ENCODE data around the gene MSMP. TPM values are rescaled to one million over a fixed set of nuclear protein-coding genes. Genes with fewer than 3 reads are reported as not detected.

Gene MSMP
- total and polyA plus RNA-seq, 2 experiments from 2014 or later: 0.81 TPM; not detected in 1

- TF ChIP-seq, protein P1, sequence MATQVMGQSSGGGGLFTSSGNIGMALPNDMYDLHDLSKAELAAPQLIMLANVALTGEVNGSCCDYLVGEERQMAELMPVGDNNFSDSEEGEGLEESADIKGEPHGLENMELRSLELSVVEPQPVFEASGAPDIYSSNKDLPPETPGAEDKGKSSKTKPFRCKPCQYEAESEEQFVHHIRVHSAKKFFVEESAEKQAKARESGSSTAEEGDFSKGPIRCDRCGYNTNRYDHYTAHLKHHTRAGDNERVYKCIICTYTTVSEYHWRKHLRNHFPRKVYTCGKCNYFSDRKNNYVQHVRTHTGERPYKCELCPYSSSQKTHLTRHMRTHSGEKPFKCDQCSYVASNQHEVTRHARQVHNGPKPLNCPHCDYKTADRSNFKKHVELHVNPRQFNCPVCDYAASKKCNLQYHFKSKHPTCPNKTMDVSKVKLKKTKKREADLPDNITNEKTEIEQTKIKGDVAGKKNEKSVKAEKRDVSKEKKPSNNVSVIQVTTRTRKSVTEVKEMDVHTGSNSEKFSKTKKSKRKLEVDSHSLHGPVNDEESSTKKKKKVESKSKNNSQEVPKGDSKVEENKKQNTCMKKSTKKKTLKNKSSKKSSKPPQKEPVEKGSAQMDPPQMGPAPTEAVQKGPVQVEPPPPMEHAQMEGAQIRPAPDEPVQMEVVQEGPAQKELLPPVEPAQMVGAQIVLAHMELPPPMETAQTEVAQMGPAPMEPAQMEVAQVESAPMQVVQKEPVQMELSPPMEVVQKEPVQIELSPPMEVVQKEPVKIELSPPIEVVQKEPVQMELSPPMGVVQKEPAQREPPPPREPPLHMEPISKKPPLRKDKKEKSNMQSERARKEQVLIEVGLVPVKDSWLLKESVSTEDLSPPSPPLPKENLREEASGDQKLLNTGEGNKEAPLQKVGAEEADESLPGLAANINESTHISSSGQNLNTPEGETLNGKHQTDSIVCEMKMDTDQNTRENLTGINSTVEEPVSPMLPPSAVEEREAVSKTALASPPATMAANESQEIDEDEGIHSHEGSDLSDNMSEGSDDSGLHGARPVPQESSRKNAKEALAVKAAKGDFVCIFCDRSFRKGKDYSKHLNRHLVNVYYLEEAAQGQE (IDR thresholded peaks at IDR 0.05; ENCODE audit: unreplicated experiment): no peak
- TF ChIP-seq EZH2 (IDR thresholded peaks at IDR 0.05; ENCODE audit: low read depth, unreplicated experiment) (no peak), NANOG (IDR thresholded peaks at IDR 0.05; ENCODE audit: borderline replicate concordance) (no peak)
Observed at GRCh38 chr9:35740243-35740642, 13.8 kb downstream of the MSMP start (continued).

DNA sequence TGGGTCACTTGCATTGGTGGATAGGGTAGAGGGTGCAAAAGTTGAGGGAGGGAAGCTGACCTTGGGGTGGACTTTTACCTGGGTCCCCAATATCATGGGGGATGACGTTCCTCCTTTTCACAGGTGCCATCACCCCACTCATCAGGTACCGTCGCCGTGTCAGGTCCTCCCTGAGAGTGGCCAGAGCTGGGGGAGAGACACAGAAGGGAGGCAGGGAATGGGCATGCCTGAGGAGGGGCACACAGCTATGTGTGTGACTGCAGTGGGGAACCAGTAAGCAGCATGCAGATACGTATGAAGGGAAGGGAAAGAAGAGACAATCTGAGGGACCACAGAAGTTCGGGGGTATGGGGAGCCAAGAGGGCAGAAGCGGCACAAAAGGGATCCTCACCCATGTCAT, 15.2 kb downstream of the MSMP start:
- Mint-ChIP-seq H3K27ac (no peak overlapping the region), H3K27me3 (ENCODE audit: insufficient read depth, low read depth, poor library complexity) (no peaks in the 10 kb centered on the region), H3K4me1 (no peaks in the 10 kb centered on the region; the same call in 2 of the 3 replicates), H3K9me3 (no peaks in the 10 kb centered on the region; the same call in 2 of the 3 replicates), H3K36me3 (ENCODE audit: low read depth) (peaks cover 93% of the 10 kb centered on the region), H3K4me3 (no peak overlapping the region)
- no peaks in the 10 kb centered on the region for H3K27me3 ChIP-seq (ENCODE audit: insufficient read depth)
- H3K9me2 ChIP-seq (ENCODE audit: insufficient read depth): no peaks in the 10 kb centered on the region
- peaks cover 11% of the 10 kb centered on the region; the same call in 1 of the 2 replicates for H3F3A ChIP-seq (replicated peaks; ENCODE audit: low read depth)
- ATAC-seq (no peak), DNase-seq (ENCODE audit: low spot score) (no peak)
- H3K27ac ChIP-seq (ENCODE audit: low read depth): no peak overlapping the region
- H2AFZ ChIP-seq: no peak overlapping the region
- H3K4me1 ChIP-seq (ENCODE audit: insufficient read depth): no peaks in the 10 kb centered on the region
- peaks cover 46% of the 10 kb centered on the region for H3K36me3 ChIP-seq (ENCODE audit: insufficient read depth)
- no peak overlapping the region for H3K4me3 ChIP-seq
- H4K20me1 ChIP-seq (replicated peaks; ENCODE audit: insufficient read depth): peaks cover 21% of the 10 kb centered on the region
- no peak overlapping the region for H3K4me2 ChIP-seq
- 0 out of 2 replicates have a peak, but pooled peaks cover 5% of the 10 kb centered on the region for H3K79me2 ChIP-seq (replicated peaks; ENCODE audit: insufficient read depth)
- TF ChIP-seq JUNB (IDR thresholded peaks at IDR 0.05; ENCODE audit: unreplicated experiment): no peak
- no peak for TF ChIP-seq ZNF331 (CRISPR knock-in tag; IDR thresholded peaks at IDR 0.05; ENCODE audit: low read depth)
- no peak for TF ChIP-seq CREB1 (CRISPR knock-in tag; IDR thresholded peaks at IDR 0.05; ENCODE audit: low read depth)
- no peak for TF ChIP-seq ZNF114 (CRISPR knock-in tag; IDR thresholded peaks at IDR 0.05)
- no peak for TF ChIP-seq NANOG (IDR thresholded peaks at IDR 0.05; ENCODE audit: borderline replicate concordance)
- TF ChIP-seq EZH2phosphoT487 (IDR thresholded peaks at IDR 0.05; ENCODE audit: unreplicated experiment): no peak
- TF ChIP-seq, protein P2, sequence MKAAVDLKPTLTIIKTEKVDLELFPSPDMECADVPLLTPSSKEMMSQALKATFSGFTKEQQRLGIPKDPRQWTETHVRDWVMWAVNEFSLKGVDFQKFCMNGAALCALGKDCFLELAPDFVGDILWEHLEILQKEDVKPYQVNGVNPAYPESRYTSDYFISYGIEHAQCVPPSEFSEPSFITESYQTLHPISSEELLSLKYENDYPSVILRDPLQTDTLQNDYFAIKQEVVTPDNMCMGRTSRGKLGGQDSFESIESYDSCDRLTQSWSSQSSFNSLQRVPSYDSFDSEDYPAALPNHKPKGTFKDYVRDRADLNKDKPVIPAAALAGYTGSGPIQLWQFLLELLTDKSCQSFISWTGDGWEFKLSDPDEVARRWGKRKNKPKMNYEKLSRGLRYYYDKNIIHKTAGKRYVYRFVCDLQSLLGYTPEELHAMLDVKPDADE (IDR thresholded peaks at IDR 0.05): no peak
- no peak for TF ChIP-seq EZH2 (IDR thresholded peaks at IDR 0.05; ENCODE audit: low read depth, unreplicated experiment)
- TF ChIP-seq, protein P1 (IDR thresholded peaks at IDR 0.05; ENCODE audit: unreplicated experiment): no peak
- no peak for TF ChIP-seq ZNF462 (CRISPR knock-in tag; IDR thresholded peaks at IDR 0.05)

All from GM23338 (cell line).